Forelimb muscle (tissue), 1 donor: ENCODE results near the gene DDX5. TPM values are rescaled to one million over a fixed set of nuclear protein-coding genes. Genes with fewer than 3 reads are reported as not detected.
"Not testable (repeated sequence)": the region's sequence is repeated elsewhere in the genome, so short reads cannot be mapped to it uniquely, and the experiment has no call there.

Experiments
- DNase-seq: peaks from one replicate; pipeline ENCODE4 v3.0.0-alpha.2; 2013; ENCODE audit warnings: low read depth
- polyA plus RNA-seq: library from polyadenylated mRNA; unstranded; fragments of 120-200 nt; gene quantifications from one replicate; pipeline ENCODE4 v1.2.1, GENCODE V29; 2013; ENCODE audit not compliant: insufficient read length

Gene DDX5
- polyA plus RNA-seq, 1 donor, result 394 TPM

GRCh38 chr17:64492481-64493109, 13.5 kb downstream of the DDX5 start:
- no peak for DNase-seq

- DNase-seq, result no peak
Observed at GRCh38 chr17:64491994-64492393, 14.1 kb downstream of the DDX5 start.

- no peak for DNase-seq
Observed at GRCh38 chr17:64491034-64491860, 14.8 kb downstream of the DDX5 start.

- DNase-seq, result no peak
Observed at GRCh38 chr17:64488301-64488700, 17.8 kb downstream of the DDX5 start.

- no peak for DNase-seq
Observed at GRCh38 chr17:64484380-64484779, 21.7 kb downstream of the DDX5 start.

GRCh38 chr17:64480951-64481350, 25.1 kb downstream of the DDX5 start:
- no peak for DNase-seq

GRCh38 chr17:64477849-64478248, 28.2 kb downstream of the DDX5 start:
- no peak for DNase-seq

- no peak for DNase-seq
Observed at GRCh38 chr17:64472564-64472963, 33.5 kb downstream of the DDX5 start.

- no peak for DNase-seq
Observed at GRCh38 chr17:64471440-64471839, 34.6 kb downstream of the DDX5 start.

- no peak for DNase-seq
Observed at GRCh38 chr17:64470625-64471024, 35.5 kb downstream of the DDX5 start.

- DNase-seq, result not testable (repeated sequence)
Observed at GRCh38 chr17:64466834-64467233, 39.3 kb downstream of the DDX5 start.

- DNase-seq, result no peak
Observed at GRCh38 chr17:64466019-64466735, 39.9 kb downstream of the DDX5 start.

GRCh38 chr17:64461788-64462187, 44.3 kb downstream of the DDX5 start:
- no peak for DNase-seq

GRCh38 chr17:64460955-64461354, 45.1 kb downstream of the DDX5 start:
- DNase-seq, result no peak

GRCh38 chr17:64459818-64460217, 46.3 kb downstream of the DDX5 start:
- DNase-seq, result not testable (repeated sequence)

- DNase-seq, result no peak
Observed at GRCh38 chr17:64459284-64459747, 46.8 kb downstream of the DDX5 start.

GRCh38 chr17:64458756-64459155, 47.3 kb downstream of the DDX5 start:
- DNase-seq, result no peak

GRCh38 chr17:64457156-64457555, 48.9 kb downstream of the DDX5 start:
- no peak for DNase-seq

GRCh38 chr17:64455993-64456885, 49.9 kb downstream of the DDX5 start:
- DNase-seq, result no peak

- no peak for DNase-seq
Observed at GRCh38 chr17:64449545-64449944, 56.5 kb downstream of the DDX5 start.
